Neuronal stem cell (in vitro differentiated cells): ENCODE measurements around the gene DUXB.

Source experiments
- DNase-seq: peaks from one replicate; pipeline ENCODE4 v3.0.0-alpha.2; 2013; ENCODE audit warnings: low spot score
- H2AFZ ChIP-seq: one replicate; pipeline ENCODE4 v1.6.1; 2013; ENCODE audit warnings: mild to moderate bottlenecking, low read length, inconsistent platforms
- H2AK5ac ChIP-seq: 2 replicates; pipeline ENCODE4 v1.6.1; 2013; ENCODE audit warnings: low read depth, mild to moderate bottlenecking, inconsistent platforms, low read length, moderate library complexity, mixed read lengths
- H2BK120ac ChIP-seq: 2 replicates; pipeline ENCODE4 v1.6.1; 2013; ENCODE audit warnings: low read depth, mild to moderate bottlenecking, inconsistent platforms, low read length, moderate library complexity, mixed read lengths
- H2BK12ac ChIP-seq: one replicate; pipeline ENCODE4 v1.6.1; 2013; ENCODE audit warnings: low read length, inconsistent platforms
- H2BK15ac ChIP-seq: 2 replicates; pipeline ENCODE4 v1.6.1; 2013; ENCODE audit warnings: mild to moderate bottlenecking, low read length, inconsistent platforms, mixed read lengths
- H2BK5ac ChIP-seq: one replicate; pipeline ENCODE4 v1.6.1; 2013; ENCODE audit warnings: inconsistent platforms, mild to moderate bottlenecking, low read length, moderate library complexity
- H3K14ac ChIP-seq: one replicate; pipeline ENCODE4 v1.6.1; 2013; ENCODE audit warnings: low read length, inconsistent platforms
- H3K18ac ChIP-seq: 2 replicates; pipeline ENCODE4 v1.6.1; 2013; ENCODE audit warnings: low read length, inconsistent platforms
- H3K23ac ChIP-seq: 2 replicates; pipeline ENCODE4 v1.6.1; 2013; ENCODE audit warnings: low read depth, mild to moderate bottlenecking, mixed read lengths, low read length, inconsistent platforms; ENCODE audit not compliant: poor library complexity
- H3K27ac ChIP-seq: replicated peaks from 3 replicates; pipeline ENCODE4 v1.5.1; 2013; ENCODE audit warnings: low read length, inconsistent platforms
- H3K27me3 ChIP-seq, 3 experiments: 2 replicates each; pipeline ENCODE4 v1.6.1; 2013; ENCODE audit warnings: low read length in 3 of 3, mild to moderate bottlenecking in 2 of 3, inconsistent platforms in 1 of 3, low read depth in 1 of 3, mixed read lengths in 1 of 3, moderate library complexity in 1 of 3; ENCODE audit not compliant: control insufficient read depth in 3 of 3, insufficient read depth in 3 of 3
- H3K36me3 ChIP-seq, 2 donors: replicated peaks in 1 of 2; 2 replicates each; pipeline ENCODE4 v1.6.1; 2013; ENCODE audit warnings: low read length in 2 of 2; ENCODE audit not compliant: control insufficient read depth in 2 of 2, insufficient read depth in 2 of 2
- H3K4ac ChIP-seq: 2 replicates; pipeline ENCODE4 v1.6.1; 2013; ENCODE audit warnings: inconsistent platforms, mild to moderate bottlenecking, low read length, moderate library complexity
- H3K4me1 ChIP-seq, 2 donors: 1 replicate in 1 of 2; 2 replicates in 1 of 2; pipeline ENCODE4 v1.6.1; 2013; ENCODE audit warnings: low read length in 2 of 2, low read depth in 1 of 2; ENCODE audit not compliant: control insufficient read depth in 2 of 2, insufficient read depth in 1 of 2
- H3K4me2 ChIP-seq: one replicate; pipeline ENCODE4 v1.6.1; 2013; ENCODE audit warnings: mild to moderate bottlenecking, low read length, inconsistent platforms; ENCODE audit not compliant: insufficient read depth, poor library complexity, severe bottlenecking
- H3K4me3 ChIP-seq, 2 donors: 2 replicates each; pipeline ENCODE4 v1.5.1; 2013; ENCODE audit warnings: low read length in 2 of 2, mild to moderate bottlenecking in 2 of 2, inconsistent platforms in 1 of 2, moderate library complexity in 1 of 2
- H3K79me1 ChIP-seq: one replicate; pipeline ENCODE4 v1.6.1; 2013; ENCODE audit warnings: low read depth, mild to moderate bottlenecking, inconsistent platforms, low read length, moderate library complexity
- H3K9ac ChIP-seq: one replicate; pipeline ENCODE4 v1.6.1; 2013; ENCODE audit warnings: mild to moderate bottlenecking, low read depth, low read length, inconsistent platforms; ENCODE audit not compliant: poor library complexity
- H3K9me3 ChIP-seq, 2 donors: replicated peaks in 1 of 2; 2 replicates each; pipeline versions ENCODE3 to v1.6.1; 2013; ENCODE audit warnings: low read length in 2 of 2, mild to moderate bottlenecking in 2 of 2, inconsistent platforms in 1 of 2, low read depth in 1 of 2, mixed read lengths in 1 of 2, moderate library complexity in 1 of 2; ENCODE audit not compliant: control insufficient read depth in 2 of 2, insufficient read depth in 1 of 2
- H4K8ac ChIP-seq: one replicate; pipeline ENCODE4 v1.6.1; 2013; ENCODE audit warnings: low read depth, mild to moderate bottlenecking, inconsistent platforms, low read length, moderate library complexity
- H4K91ac ChIP-seq: one replicate; pipeline ENCODE4 v1.6.1; 2013; ENCODE audit warnings: low read length, low read depth, mild to moderate bottlenecking, inconsistent platforms; ENCODE audit not compliant: poor library complexity
- WGBS, 2 donors: extraction: QIAGEN DNeasy Blood & Tissue Kit; methylation state at CpG; one replicate each; pipeline ENCODE4 v1.1.7; 2013; ENCODE audit warnings: missing lambda C conversion rate in 2 of 2, mixed read lengths in 1 of 2; ENCODE audit not compliant: insufficient read length in 2 of 2, insufficient replicate concordance in 1 of 2; ENCODE audit errors: extremely low coverage in 2 of 2; 5-methylcytosine and 5-hydroxymethylcytosine counted together

Gene DUXB

GRCh38 chr16:75658175-75658574 lies 43.1 kb downstream of the DUXB start:
- Histone ChIP-seq H2AK5ac (no peak overlapping the region), H3K4me3 (no peak overlapping the region), H3K23ac (no peak overlapping the region), H2BK12ac (no peak overlapping the region), H2BK120ac (no peak overlapping the region), H4K91ac (no peak overlapping the region), H3K9me3 (no peaks in the 10 kb centered on the region), H3K79me1 (no peaks in the 10 kb centered on the region), H2BK15ac (no peak overlapping the region), H2AFZ (no peak overlapping the region), H2BK5ac (no peak overlapping the region), H3K14ac (no peak overlapping the region), H3K9ac (no peak overlapping the region), H3K18ac (no peak overlapping the region), H3K36me3 (peaks cover 26 to 78% of the 10 kb centered on the region in 2 donors), H3K27me3 (no peaks in the 10 kb centered on the region), H3K4me2 (no peak overlapping the region), H3K27ac (no peak overlapping the region), H4K8ac (no peak overlapping the region), H3K4me1 (no peaks in the 10 kb centered on the region), H3K4ac (no peak overlapping the region)
- DNase-seq = no peak
- no CpG with 5 or more reads among the region's 2 CpGs for WGBS, 2 donors

DNA sequence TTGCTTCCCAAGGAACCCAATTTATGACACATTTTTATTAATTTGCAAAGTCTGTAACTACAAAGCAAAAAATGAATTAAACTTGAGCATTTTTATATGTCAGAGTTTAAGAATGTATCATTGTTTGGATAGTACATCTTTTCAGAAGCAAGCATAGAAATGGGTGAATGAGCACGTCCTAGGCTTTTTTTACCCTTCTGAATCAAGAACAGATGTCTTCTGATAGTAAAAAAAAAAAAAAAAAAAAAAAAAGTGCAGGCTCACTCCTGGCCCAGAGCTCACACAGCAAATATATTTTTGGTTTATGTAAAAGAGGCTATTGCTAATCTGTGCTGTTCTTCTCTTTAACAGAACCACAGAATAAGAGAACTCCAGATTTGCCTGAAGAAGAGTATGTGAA lies 47.3 kb downstream of the DUXB start:
- Histone ChIP-seq H2BK120ac (no peak overlapping the region), H3K36me3 (peaks cover 20 to 78% of the 10 kb centered on the region in 2 donors)

DNA sequence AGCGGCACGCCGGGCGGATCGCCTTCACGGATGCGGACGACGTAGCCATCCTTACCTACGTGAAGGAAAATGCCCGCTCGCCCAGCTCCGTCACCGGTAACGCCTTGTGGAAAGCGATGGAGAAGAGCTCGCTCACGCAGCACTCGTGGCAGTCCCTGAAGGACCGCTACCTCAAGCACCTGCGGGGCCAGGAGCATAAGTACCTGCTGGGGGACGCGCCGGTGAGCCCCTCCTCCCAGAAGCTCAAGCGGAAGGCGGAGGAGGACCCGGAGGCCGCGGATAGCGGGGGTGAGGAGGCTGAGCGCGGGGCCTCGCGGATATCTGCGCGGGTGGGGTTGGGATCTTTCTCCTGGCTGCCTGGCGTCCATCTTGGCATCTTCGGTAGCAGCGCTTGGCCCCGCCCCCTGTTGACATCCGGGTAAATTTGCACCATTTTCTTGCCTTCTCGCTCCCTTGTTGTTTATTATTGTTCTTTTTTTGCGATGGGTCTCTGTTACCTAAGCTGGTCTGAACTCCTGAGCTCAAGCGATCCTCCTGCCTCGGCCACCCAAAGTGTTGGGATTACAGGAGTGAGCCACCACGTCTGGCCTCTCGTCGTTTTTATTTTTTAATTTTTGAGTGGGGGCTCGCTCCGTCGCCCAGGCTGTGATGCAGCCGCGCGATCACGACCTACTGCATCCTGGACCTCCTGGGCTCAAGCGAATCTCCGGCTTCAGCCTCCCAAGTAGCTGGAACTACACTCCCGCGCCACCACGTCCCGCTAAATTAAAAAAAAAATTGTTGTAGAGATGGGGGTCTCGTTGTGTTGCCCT lies 52.8 kb downstream of the DUXB start:
- Histone ChIP-seq H4K8ac (no peak overlapping the region), H2BK120ac (peak overlapping the region; percentile 57), H3K4me3 (peak overlapping the region; percentile 91 to 100), H3K4ac (no peak overlapping the region), H2AFZ (peak overlapping the region; percentile 86), H3K27me3 (no peaks in the 10 kb centered on the region), H3K36me3 (peaks cover 0 to 52% of the 10 kb centered on the region in 2 donors), H3K9ac (peak overlapping the region; percentile 98), H3K79me1 (peaks cover 9% of the 10 kb centered on the region), H3K9me3 (no peaks in the 10 kb centered on the region), H3K4me2 (peak overlapping the region; percentile 93), H2BK12ac (peak overlapping the region; percentile 26), H3K23ac (peak overlapping the region; percentile 26), H3K14ac (peak overlapping the region; percentile 91), H3K4me1 (peaks cover 5 to 6% of the 10 kb centered on the region in 2 donors), H4K91ac (no peak overlapping the region), H2AK5ac (peak overlapping the region; percentile 83), H2BK15ac (peak overlapping the region; percentile 95), H3K18ac (peak overlapping the region; percentile 98), H3K27ac (peak overlapping the region; percentile 86), H2BK5ac (peak overlapping the region; percentile 97)
- peak; percentile 78 for DNase-seq
- no CpG with 5 or more reads among the region's 62 CpGs for WGBS, 2 donors

More for the DNA sequence above, 47.3 kb downstream of the DUXB start:
- H3K4ac ChIP-seq = no peak overlapping the region
- no peak overlapping the region for H4K8ac ChIP-seq
- no peak overlapping the region for H2BK5ac ChIP-seq
- no peak for DNase-seq
- peaks cover 4% of the 10 kb centered on the region for H3K79me1 ChIP-seq
- H3K4me2 ChIP-seq = no peak overlapping the region
- no peaks in the 10 kb centered on the region for H3K27me3 ChIP-seq
- H3K14ac ChIP-seq = no peak overlapping the region
- no peak overlapping the region for H3K23ac ChIP-seq
- H4K91ac ChIP-seq = no peak overlapping the region
- no peak overlapping the region for H3K18ac ChIP-seq
- no peaks in the 10 kb centered on the region for H3K9me3 ChIP-seq
- no peak overlapping the region for H3K4me3 ChIP-seq
- H2AK5ac ChIP-seq = no peak overlapping the region
- H3K27ac ChIP-seq = no peak overlapping the region
- H2BK15ac ChIP-seq = no peak overlapping the region
- H2AFZ ChIP-seq = no peak overlapping the region
- H3K4me1 ChIP-seq = peaks cover 1 to 2% of the 10 kb centered on the region in 2 donors
- H3K9ac ChIP-seq = no peak overlapping the region
- no CpG with 5 or more reads among the region's 1 CpG for WGBS, 2 donors
- no peak overlapping the region for H2BK12ac ChIP-seq

- Histone ChIP-seq H3K4me1 (peaks cover 5 to 6% of the 10 kb centered on the region in 2 donors), H3K18ac (peak within 1 kb of the TSS; percentile 98), H4K91ac (no peak within 1 kb of the TSS), H3K4ac (no peak within 1 kb of the TSS), H3K79me1 (peaks cover 9% of the 10 kb centered on the region), H2BK15ac (peak within 1 kb of the TSS; percentile 95), H3K4me2 (peak within 1 kb of the TSS; percentile 93), H4K8ac (no peak within 1 kb of the TSS), H2AFZ (peak within 1 kb of the TSS; percentile 93), H3K9me3 (no peaks in the 10 kb centered on the region), H2BK120ac (peak within 1 kb of the TSS; percentile 57), H3K9ac (peak within 1 kb of the TSS; percentile 98), H3K36me3 (peaks cover under 1 to 51% of the 10 kb centered on the region in 2 donors), H3K14ac (peak within 1 kb of the TSS; percentile 91), H3K4me3 (peak within 1 kb of the TSS; percentile 91 to 100), H3K27ac (peak within 1 kb of the TSS; percentile 86), H2BK12ac (peak within 1 kb of the TSS; percentile 26), H2BK5ac (peak within 1 kb of the TSS; percentile 97), H3K27me3 (no peaks in the 10 kb centered on the region), H3K23ac (peak within 1 kb of the TSS; percentile 26), H2AK5ac (peak within 1 kb of the TSS; percentile 83)
- peak; percentile 84 for DNase-seq
- WGBS, 2 donors = no CpG with 5 or more reads among the region's 76 CpGs
These were observed 53.6 kb downstream of the DUXB start, which contains the start of the genes KARS1 and TERF2IP for GRCh38 chr16:75647492-75648264. TSS of gene KARS1 (minus strand) at chr16:75647665. CDS start at chr16:75647639, 26 bp downstream. TSS of gene TERF2IP (plus strand) at chr16:75647773. CDS start at chr16:75647883, 110 bp downstream.
